GM12873 (cell line): ENCODE data around the gene GPC4.

Experiments
- TF ChIP-seq, protein P1 (sequence below): IDR thresholded peaks from 2 replicates; pipeline ENCODE4 v1.5.1; 2012; ENCODE audit warnings: low read depth, mild to moderate bottlenecking, moderate library complexity, low read length, control low read depth; ENCODE audit not compliant: insufficient read depth; ENCODE audit errors: missing control alignments

The GPC4 gene

DNA sequence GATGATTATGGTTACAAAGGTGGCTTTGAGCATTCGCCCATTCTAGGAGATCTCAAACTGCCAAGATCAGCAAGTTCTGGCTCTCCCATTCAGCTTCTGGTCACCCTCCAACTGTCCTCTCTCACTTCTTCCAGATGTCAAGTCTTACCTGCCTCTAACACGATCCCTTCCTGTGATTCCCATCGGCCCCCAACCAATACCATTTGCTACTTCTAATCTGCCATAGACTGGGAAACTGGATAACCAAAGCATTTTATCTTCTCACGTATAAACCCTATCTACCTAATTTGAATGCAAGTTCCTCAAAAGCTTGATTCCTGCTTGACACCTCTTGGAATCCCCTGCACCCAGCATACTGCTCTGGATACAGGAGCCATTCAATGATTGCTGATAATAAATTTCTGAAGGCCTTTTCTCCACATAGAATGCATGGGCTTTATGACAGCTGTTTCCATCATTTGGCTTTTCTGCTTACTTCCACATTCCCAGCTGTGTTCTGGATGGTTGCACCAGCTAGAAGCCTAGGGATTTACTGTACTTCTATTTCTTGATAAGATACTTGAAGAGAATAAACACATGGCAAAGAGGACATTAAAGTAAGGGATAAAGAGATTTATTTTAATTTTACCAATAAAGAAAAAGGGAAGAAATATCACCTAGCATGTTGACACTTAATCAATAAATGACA is 9.6 kb downstream of the GPC4 start:
- TF ChIP-seq, protein P1, sequence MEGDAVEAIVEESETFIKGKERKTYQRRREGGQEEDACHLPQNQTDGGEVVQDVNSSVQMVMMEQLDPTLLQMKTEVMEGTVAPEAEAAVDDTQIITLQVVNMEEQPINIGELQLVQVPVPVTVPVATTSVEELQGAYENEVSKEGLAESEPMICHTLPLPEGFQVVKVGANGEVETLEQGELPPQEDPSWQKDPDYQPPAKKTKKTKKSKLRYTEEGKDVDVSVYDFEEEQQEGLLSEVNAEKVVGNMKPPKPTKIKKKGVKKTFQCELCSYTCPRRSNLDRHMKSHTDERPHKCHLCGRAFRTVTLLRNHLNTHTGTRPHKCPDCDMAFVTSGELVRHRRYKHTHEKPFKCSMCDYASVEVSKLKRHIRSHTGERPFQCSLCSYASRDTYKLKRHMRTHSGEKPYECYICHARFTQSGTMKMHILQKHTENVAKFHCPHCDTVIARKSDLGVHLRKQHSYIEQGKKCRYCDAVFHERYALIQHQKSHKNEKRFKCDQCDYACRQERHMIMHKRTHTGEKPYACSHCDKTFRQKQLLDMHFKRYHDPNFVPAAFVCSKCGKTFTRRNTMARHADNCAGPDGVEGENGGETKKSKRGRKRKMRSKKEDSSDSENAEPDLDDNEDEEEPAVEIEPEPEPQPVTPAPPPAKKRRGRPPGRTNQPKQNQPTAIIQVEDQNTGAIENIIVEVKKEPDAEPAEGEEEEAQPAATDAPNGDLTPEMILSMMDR, result no peak

GRCh38 chrX:133403984-133404383 is 11.3 kb downstream of the GPC4 start:
- TF ChIP-seq, protein P1, result no peak

DNA sequence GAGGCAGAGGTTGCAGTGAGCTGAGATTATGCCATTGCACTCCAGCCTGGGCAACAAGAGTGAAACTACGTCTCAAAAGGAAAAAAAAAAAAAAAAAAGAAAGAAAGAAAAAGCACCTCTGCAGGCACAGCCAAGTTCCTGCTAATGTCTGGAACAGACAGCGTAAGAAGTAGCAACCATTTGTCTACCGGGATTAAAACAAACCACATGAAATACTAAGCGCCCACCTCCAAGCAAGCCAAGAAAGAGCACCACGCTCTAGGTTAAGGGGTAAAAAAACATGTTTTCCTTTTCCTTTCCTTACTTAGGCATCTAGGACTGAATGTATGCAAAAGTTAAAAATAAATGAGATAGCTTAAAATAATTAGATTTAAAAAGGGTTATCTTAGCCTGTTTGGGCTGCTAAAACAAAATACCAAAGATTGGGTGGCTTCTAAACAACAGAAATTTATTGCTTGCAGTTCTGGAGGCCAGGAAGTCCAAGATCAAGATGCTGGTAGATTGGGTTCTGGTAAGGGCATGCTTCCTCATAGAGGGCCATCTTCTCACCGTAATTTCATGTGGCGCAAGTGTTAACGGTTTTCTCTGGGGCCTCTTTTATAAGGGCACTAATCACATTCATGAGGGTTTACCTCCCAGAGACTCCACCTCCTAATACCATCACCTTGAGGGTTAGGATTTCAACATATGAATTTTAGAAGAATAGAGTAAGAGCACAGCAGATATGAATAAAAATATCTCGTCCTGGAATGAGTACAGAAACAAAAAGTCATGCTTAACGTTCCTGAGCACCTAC is 12.3 kb downstream of the GPC4 start:
- TF ChIP-seq, protein P1, result no peak

- TF ChIP-seq, protein P1, result no peak
These were observed 13.2 kb downstream of the GPC4 start for GRCh38 chrX:133402042-133402453.

DNA sequence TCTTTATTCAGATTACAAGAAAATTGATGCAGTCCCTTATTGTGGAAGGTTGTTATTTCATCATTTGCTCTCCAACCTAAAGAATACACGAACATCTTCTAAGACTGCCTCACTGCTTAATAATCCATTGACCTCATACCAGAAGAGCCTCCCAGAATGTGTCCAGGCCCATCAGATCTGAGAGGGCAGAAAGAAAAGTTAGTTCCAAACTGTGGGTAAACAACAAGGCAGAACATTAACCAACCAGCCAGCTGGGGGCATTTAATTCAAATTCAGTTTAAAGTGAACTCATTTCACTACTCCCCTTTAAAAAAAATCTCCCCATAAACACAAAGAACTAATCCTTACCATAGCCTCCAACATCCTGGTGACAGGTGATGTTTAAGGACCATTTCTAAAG is 13.8 kb downstream of the GPC4 start:
- TF ChIP-seq, protein P1, result no peak

DNA sequence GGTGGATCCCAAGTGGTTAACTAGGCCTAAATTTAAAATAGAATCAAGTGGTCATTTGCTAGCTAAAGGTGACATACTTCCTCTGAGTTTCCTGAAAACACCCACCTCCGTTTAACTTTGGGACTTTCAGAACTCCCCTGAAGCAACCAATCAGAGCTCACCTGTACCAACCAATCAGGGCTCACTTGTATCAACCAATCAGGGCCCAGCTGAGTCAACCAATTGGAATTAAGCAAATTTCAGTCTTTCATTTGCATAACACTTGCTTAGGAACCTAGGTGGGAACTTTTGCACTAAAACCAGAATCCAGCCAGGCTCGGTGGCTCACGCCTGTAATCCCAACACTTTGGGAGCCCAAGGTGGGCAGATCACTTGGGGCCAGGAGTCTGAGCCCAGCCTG is 15.9 kb downstream of the GPC4 start:
- TF ChIP-seq, protein P1, result no peak

DNA sequence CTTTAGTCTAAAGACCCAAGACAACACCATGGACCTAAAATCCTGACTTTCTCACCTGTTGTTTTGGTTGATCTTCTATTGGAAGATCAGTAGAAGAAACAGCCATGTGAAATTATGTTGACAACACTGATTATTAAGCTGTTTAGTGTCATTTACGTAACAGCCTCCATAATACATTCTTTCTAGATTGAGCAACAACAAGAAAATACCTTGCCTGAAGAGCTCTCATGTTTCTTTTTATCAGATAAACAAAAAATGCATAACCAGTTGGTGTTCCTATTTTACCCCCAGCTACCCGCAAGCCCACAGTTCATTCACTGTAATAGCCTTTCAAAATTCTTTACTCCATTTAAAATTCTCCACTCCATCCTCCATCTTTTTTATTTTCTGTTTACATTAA is 20.5 kb downstream of the GPC4 start:
- TF ChIP-seq, protein P1, result no peak
